Astrocyte (in vitro differentiated cells and primary cell): Measurements from ENCODE around the gene BICRAL. TPM values are rescaled to one million over a fixed set of nuclear protein-coding genes. Genes with fewer than 3 reads are reported as not detected.
"Not testable (repeated sequence)": the region's sequence is repeated elsewhere in the genome, so short reads cannot be mapped to it uniquely, and the experiment has no call there.

Experiments
- DNase-seq: peaks from one replicate; pipeline ENCODE4 v3.0.0-alpha.2; 2010; ENCODE audit warnings: low read depth
- FAIRE-seq: peaks from 2 replicates; lab custom pipeline; 2011; peaks lifted over from hg19 to GRCh38; lab: Jason Lieb, UNC
- H2AFZ ChIP-seq: 2 replicates; pipeline ENCODE4 v1.6.0; 2012; ENCODE audit warnings: low read depth, low read length, inconsistent platforms
- H3K27ac ChIP-seq: 2 replicates; pipeline ENCODE4 v1.5.1; 2011; ENCODE audit warnings: low read depth, low read length, inconsistent platforms
- H3K27me3 ChIP-seq: 2 replicates; pipeline ENCODE4 v1.6.0; 2011; ENCODE audit warnings: low read length, inconsistent platforms; ENCODE audit not compliant: insufficient read depth
- H3K36me3 ChIP-seq: 2 replicates; pipeline ENCODE4 v1.5.1; 2011; ENCODE audit warnings: low read length, inconsistent platforms; ENCODE audit not compliant: insufficient read depth
- H3K4me1 ChIP-seq: 2 replicates; pipeline ENCODE4 v1.5.1; 2011; ENCODE audit warnings: low read length, inconsistent platforms; ENCODE audit not compliant: insufficient read depth
- H3K4me2 ChIP-seq: 2 replicates; pipeline ENCODE4 v1.6.0; 2012; ENCODE audit warnings: low read length, inconsistent platforms
- H3K4me3 ChIP-seq: 2 replicates; pipeline ENCODE4 v1.5.1; 2011; ENCODE audit warnings: low read depth, mild to moderate bottlenecking, low read length, inconsistent platforms; ENCODE audit not compliant: insufficient read depth
- H3K79me2 ChIP-seq: 2 replicates; pipeline ENCODE4 v1.6.0; 2012; ENCODE audit warnings: mild to moderate bottlenecking, low read length, inconsistent platforms; ENCODE audit not compliant: insufficient read depth
- H3K9ac ChIP-seq: 2 replicates; pipeline ENCODE4 v1.6.0; 2012; ENCODE audit warnings: mild to moderate bottlenecking, low read length, inconsistent platforms
- H3K9me3 ChIP-seq: 2 replicates; pipeline ENCODE4 v1.5.1; 2012; ENCODE audit warnings: low read depth, mild to moderate bottlenecking, low read length, inconsistent platforms; ENCODE audit not compliant: insufficient read depth
- H4K20me1 ChIP-seq: 2 replicates; pipeline ENCODE4 v1.6.0; 2012; ENCODE audit warnings: low read length, inconsistent platforms; ENCODE audit not compliant: insufficient read depth
- H3K27ac Mint-ChIP-seq: one replicate; pipeline ENCODE4 v1.8.0; 2021; ENCODE audit warnings: mild to moderate bottlenecking, mixed read lengths; ENCODE audit not compliant: unreplicated experiment
- H3K27me3 Mint-ChIP-seq: one replicate; pipeline ENCODE4 v1.8.0; 2021; ENCODE audit warnings: low read depth, mixed read lengths; ENCODE audit not compliant: unreplicated experiment
- H3K36me3 Mint-ChIP-seq: one replicate; pipeline ENCODE4 v1.8.0; 2021; ENCODE audit warnings: low read depth, mixed read lengths; ENCODE audit not compliant: unreplicated experiment
- H3K4me1 Mint-ChIP-seq: one replicate; pipeline ENCODE4 v1.8.0; 2021; ENCODE audit warnings: low read depth, mixed read lengths; ENCODE audit not compliant: unreplicated experiment
- H3K4me3 Mint-ChIP-seq: one replicate; pipeline ENCODE4 v1.8.0; 2021; ENCODE audit warnings: mild to moderate bottlenecking, moderate library complexity, mixed read lengths; ENCODE audit not compliant: unreplicated experiment
- H3K9me3 Mint-ChIP-seq: one replicate; pipeline ENCODE4 v1.8.0; 2021; ENCODE audit warnings: mild to moderate bottlenecking, mixed read lengths; ENCODE audit not compliant: unreplicated experiment
- CTCF ChIP-seq: IDR thresholded peaks from 2 replicates; pipeline ENCODE4 v1.5.1; 2011; ENCODE audit warnings: low read depth, mild to moderate bottlenecking, inconsistent platforms, low read length, moderate library complexity; ENCODE audit not compliant: insufficient read depth
- EZH2 ChIP-seq: IDR thresholded peaks from 2 replicates; pipeline ENCODE4 v1.6.1; 2012; ENCODE audit warnings: mild to moderate bottlenecking, low read length, inconsistent platforms; ENCODE audit not compliant: insufficient read depth
- total RNA-seq: library from RNA; stranded (reverse); gene quantifications from 2 replicates; pipeline ENCODE4 v1.2.1, GENCODE V29; 2021

The BICRAL gene
- total RNA-seq, 1 donor from 2014 or later = 5.9 TPM

GRCh38 chr6:42890311-42891198 lies 108.7 kb downstream of the BICRAL start:
- peaks cover 9% of the 10 kb centered on the region for H3K79me2 ChIP-seq
- peak overlapping the region; percentile 81 for H2AFZ ChIP-seq
- H3K9me3 ChIP-seq = no peaks in the 10 kb centered on the region
- FAIRE-seq = no peak
- no peak for TF ChIP-seq CTCF
- TF ChIP-seq EZH2 = no peak
- Mint-ChIP-seq H3K27me3 (no peaks in the 10 kb centered on the region), H3K9me3 (no peaks in the 10 kb centered on the region), H3K4me3 (peak overlapping the region; percentile 88), H3K36me3 (peaks cover 11% of the 10 kb centered on the region), H3K27ac (peak overlapping the region; percentile 92), H3K4me1 (peaks cover 19% of the 10 kb centered on the region)
- peaks cover 8% of the 10 kb centered on the region for H3K36me3 ChIP-seq
- peak overlapping the region; percentile 98 for H3K27ac ChIP-seq
- peaks cover 14% of the 10 kb centered on the region for H3K4me1 ChIP-seq
- peaks cover 8% of the 10 kb centered on the region for H4K20me1 ChIP-seq
- peak; percentile 98 for DNase-seq
- H3K4me2 ChIP-seq = peak overlapping the region; percentile 96
- peak overlapping the region; percentile 98 for H3K9ac ChIP-seq
- peak overlapping the region; percentile 93 for H3K4me3 ChIP-seq
- H3K27me3 ChIP-seq = no peaks in the 10 kb centered on the region

GRCh38 chr6:42891199-42891722 lies 109.4 kb downstream of the BICRAL start:
- Mint-ChIP-seq H3K9me3 (no peaks in the 10 kb centered on the region), H3K27ac (peak overlapping the region; percentile 92), H3K4me3 (peak overlapping the region; percentile 88), H3K36me3 (peaks cover 4% of the 10 kb centered on the region), H3K27me3 (no peaks in the 10 kb centered on the region), H3K4me1 (peaks cover 19% of the 10 kb centered on the region)
- Histone ChIP-seq H3K9ac (peak overlapping the region; percentile 98), H3K36me3 (peaks cover 2% of the 10 kb centered on the region), H3K9me3 (no peaks in the 10 kb centered on the region), H4K20me1 (peaks cover 4% of the 10 kb centered on the region), H3K79me2 (peaks cover 3% of the 10 kb centered on the region), H3K4me2 (peak overlapping the region; percentile 96), H2AFZ (peak overlapping the region; percentile 81), H3K27me3 (no peaks in the 10 kb centered on the region), H3K4me1 (peaks cover 14% of the 10 kb centered on the region), H3K4me3 (peak overlapping the region; percentile 93), H3K27ac (peak overlapping the region; percentile 98)
- FAIRE-seq (no peak), DNase-seq (no peak)
- no peak for TF ChIP-seq EZH2
- TF ChIP-seq CTCF = no peak

- not testable (repeated sequence) for H3K4me3 ChIP-seq, H4K20me1 ChIP-seq, H3K27me3 Mint-ChIP-seq, DNase-seq, H3K79me2 ChIP-seq, H3K27me3 ChIP-seq, H2AFZ ChIP-seq, H3K9me3 Mint-ChIP-seq, H3K27ac Mint-ChIP-seq, H3K36me3 ChIP-seq, H3K4me3 Mint-ChIP-seq, H3K27ac ChIP-seq, H3K9ac ChIP-seq, H3K9me3 ChIP-seq, H3K36me3 Mint-ChIP-seq, FAIRE-seq, H3K4me2 ChIP-seq
- peaks cover 14% of the 10 kb centered on the region for H3K4me1 ChIP-seq
- peaks cover 15% of the 10 kb centered on the region for H3K4me1 Mint-ChIP-seq
Measured at GRCh38 chr6:42894041-42894828, 112.4 kb downstream of the BICRAL start.
